ENCODE measurements around the gene SNX11. TPM values are rescaled to one million over a fixed set of nuclear protein-coding genes. Genes with fewer than 3 reads are reported as not detected.

Gene SNX11
- total and polyA plus RNA-seq, 9 of the 15 experiments (the other 6 are each of a cell fraction or from before 2014, with no cell fraction given) = 12.4 to 24.0 (median 16.8) TPM

DNA sequence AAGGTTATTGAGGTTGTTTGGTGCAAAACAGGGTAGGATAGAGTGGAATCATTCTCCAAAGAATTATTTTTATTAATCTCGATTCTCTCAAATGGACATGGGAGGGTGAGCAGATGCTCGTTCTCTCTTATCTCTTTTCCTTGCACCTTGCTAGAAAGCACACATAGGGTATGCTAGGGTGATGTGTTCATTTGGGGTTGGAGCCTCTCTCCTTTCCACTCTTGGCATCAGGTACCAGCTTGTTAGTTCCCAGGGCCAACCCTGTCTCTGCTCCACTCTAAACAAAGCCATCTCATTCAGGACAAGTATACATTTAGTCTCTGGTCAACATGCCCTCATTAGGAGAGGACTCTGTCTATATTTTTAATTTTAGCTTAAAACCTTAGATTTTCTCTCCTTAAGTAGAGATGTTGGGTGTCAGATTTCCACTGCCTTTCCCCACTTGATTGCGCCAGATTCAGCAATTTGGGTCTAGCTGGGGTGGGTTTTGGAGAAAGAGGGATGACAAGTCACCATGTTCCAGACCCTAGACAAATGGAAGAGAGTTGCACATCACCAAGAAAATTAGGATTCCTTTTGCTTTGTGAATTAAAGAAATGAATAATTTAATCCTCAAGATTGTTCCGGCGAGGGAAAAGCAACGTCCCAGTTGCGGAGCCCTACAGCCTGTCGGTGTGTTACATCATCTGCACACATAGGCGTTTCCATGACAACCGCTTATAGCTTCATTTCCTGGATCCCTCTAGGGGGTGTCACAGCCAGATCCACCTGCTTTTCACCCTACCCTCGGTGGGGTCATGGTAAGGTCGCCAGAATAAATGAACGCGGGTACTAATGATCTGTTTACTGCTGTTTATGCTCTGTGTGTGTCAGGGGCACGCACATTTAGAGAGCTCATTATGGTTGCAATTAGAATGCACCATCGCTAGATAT is 41.6 kb downstream of the SNX11 start (continued):
- no peak for TF ChIP-seq RERE (CRISPR knock-in tag; IDR thresholded peaks at IDR 0.05; ENCODE audit: borderline replicate concordance)
- no peak for TF ChIP-seq PHB (CRISPR knock-in tag; IDR thresholded peaks at IDR 0.05)
- no peak for TF ChIP-seq STAT6 (CRISPR knock-in tag; IDR thresholded peaks at IDR 0.05)
- TF ChIP-seq ZNF316 (IDR thresholded peaks at IDR 0.05) = no peak
- peak; percentile 57; the same call in 1 of the 2 replicates for TF ChIP-seq L3MBTL2 (IDR thresholded peaks at IDR 0.05)
- TF ChIP-seq ARID3B (CRISPR knock-in tag; IDR thresholded peaks at IDR 0.05; ENCODE audit: borderline replicate concordance) = no peak
- no peak; the same call in 1 of the 2 replicates for TF ChIP-seq GABPA (tag; conservative IDR thresholded peaks at IDR 0.05; ENCODE audit: low read depth)
- TF ChIP-seq RBM22 (IDR thresholded peaks at IDR 0.05; ENCODE audit: low read depth, low read length, poor library complexity, severe bottlenecking) = no peak
- TF ChIP-seq MTF1 (CRISPR knock-in tag; IDR thresholded peaks at IDR 0.05; ENCODE audit: borderline replicate concordance) = no peak
- TF ChIP-seq SRSF1 (IDR thresholded peaks at IDR 0.05; ENCODE audit: low read depth, low read length) = no peak
- no peak for TF ChIP-seq MYBL2 (IDR thresholded peaks at IDR 0.05; ENCODE audit: low read depth)
- TF ChIP-seq MYBL2 (CRISPR knock-in tag; IDR thresholded peaks at IDR 0.05; ENCODE audit: borderline replicate concordance) = no peak
- TF ChIP-seq SIRT6 (IDR thresholded peaks at IDR 0.05; ENCODE audit: low read depth, low read length) = no peak
- TF ChIP-seq, protein P1, sequence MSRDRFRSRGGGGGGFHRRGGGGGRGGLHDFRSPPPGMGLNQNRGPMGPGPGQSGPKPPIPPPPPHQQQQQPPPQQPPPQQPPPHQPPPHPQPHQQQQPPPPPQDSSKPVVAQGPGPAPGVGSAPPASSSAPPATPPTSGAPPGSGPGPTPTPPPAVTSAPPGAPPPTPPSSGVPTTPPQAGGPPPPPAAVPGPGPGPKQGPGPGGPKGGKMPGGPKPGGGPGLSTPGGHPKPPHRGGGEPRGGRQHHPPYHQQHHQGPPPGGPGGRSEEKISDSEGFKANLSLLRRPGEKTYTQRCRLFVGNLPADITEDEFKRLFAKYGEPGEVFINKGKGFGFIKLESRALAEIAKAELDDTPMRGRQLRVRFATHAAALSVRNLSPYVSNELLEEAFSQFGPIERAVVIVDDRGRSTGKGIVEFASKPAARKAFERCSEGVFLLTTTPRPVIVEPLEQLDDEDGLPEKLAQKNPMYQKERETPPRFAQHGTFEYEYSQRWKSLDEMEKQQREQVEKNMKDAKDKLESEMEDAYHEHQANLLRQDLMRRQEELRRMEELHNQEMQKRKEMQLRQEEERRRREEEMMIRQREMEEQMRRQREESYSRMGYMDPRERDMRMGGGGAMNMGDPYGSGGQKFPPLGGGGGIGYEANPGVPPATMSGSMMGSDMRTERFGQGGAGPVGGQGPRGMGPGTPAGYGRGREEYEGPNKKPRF (IDR thresholded peaks at IDR 0.05; ENCODE audit: low read depth, low read length) = no peak

All from K562 (cell line).